Effector memory CD8-positive, alpha-beta T cell (primary cell): ENCODE data around the gene MIEF2.

Experiments used
- ATAC-seq: fragments of 150-1000 bp; cut with Tn5 transposase; replicated peaks from 2 replicates; pipeline ENCODE4 v1.10.0; 2021; ENCODE audit warnings: mild to moderate bottlenecking, moderate library complexity
- DNase-seq, 3 experiments: peaks; one replicate each; pipeline ENCODE4 v3.0.0; 2021
- H3K27ac Mint-ChIP-seq, 2 donors: one replicate each; pipeline ENCODE4 v1.8.0; 2022; ENCODE audit warnings: mild to moderate bottlenecking in 2 of 2, mixed read lengths in 2 of 2, moderate library complexity in 2 of 2
- H3K27me3 Mint-ChIP-seq, 2 donors: one replicate each; pipeline ENCODE4 v1.8.0; 2022; ENCODE audit warnings: mixed read lengths in 2 of 2
- H3K36me3 Mint-ChIP-seq: one replicate; pipeline ENCODE4 v1.8.0; 2022; ENCODE audit warnings: mild to moderate bottlenecking, moderate library complexity, mixed read lengths; ENCODE audit not compliant: insufficient read depth
- H3K4me1 Mint-ChIP-seq, 2 donors: one replicate each; pipeline ENCODE4 v1.8.0; 2022; ENCODE audit warnings: low read depth in 2 of 2, mixed read lengths in 2 of 2
- H3K4me3 Mint-ChIP-seq, 2 donors: one replicate each; pipeline ENCODE4 v1.8.0; 2022; ENCODE audit warnings: mild to moderate bottlenecking in 2 of 2, mixed read lengths in 2 of 2, moderate library complexity in 2 of 2
- H3K9me3 Mint-ChIP-seq, 2 donors: one replicate each; pipeline ENCODE4 v1.8.0; 2022; ENCODE audit warnings: mixed read lengths in 2 of 2

The MIEF2 gene

DNA sequence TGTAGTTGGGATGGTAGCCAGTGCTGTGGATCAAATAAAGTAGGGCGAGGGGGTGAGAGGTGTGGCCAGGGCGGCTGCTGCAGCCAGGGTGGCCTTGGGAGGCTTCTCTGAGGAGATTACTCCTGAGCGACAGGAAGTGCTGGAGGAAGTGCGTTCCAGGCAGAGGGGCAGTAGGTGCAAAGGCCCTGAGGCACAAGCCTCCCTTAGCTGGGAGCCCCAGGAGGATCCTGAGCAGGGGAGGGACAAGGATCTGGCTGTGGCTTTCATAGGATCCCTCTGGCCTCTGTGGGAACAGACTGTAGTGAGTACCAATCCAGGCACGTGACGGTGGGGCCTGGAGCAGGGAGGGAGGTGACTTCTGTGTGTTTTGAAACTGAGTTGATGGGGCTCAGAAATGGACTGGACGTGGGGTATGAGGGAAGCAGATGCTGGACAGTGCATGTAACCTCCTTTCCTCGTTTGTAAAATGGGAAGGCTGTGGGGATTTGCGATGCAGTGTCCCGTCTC lies 32.2 kb upstream of the MIEF2 start:
- no peaks in the 10 kb centered on the region for H3K9me3 Mint-ChIP-seq
- no peak overlapping the region for H3K27ac Mint-ChIP-seq
- H3K27me3 Mint-ChIP-seq: no peaks in the 10 kb centered on the region
- DNase-seq (no peak), ATAC-seq (no peak)
- H3K4me1 Mint-ChIP-seq: peaks cover 30 to 35% of the 10 kb centered on the region in 2 donors
- no peak overlapping the region for H3K4me3 Mint-ChIP-seq
- peaks cover 7% of the 10 kb centered on the region for H3K36me3 Mint-ChIP-seq

DNA sequence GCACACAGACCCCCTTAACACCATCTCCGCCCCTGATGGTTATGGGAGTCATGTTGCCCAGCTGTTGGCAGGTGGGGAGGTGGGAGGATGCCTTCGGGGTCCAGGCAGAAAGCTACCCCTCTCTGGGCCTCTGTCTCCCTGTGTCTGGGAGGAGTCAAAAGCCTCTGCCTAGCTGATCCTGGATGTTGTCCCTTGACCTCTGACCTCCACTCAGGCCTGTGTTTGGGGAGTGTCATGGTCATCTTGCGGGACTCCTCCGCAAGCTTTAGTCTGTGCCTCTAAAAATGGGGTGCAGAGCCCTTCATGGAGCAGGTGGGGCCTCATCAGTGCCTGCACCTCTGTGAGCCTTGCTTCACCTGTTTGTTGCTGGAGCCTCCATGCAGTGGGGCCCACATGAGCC lies 31.2 kb upstream of the MIEF2 start:
- peaks cover 30 to 35% of the 10 kb centered on the region in 2 donors for H3K4me1 Mint-ChIP-seq
- H3K27ac Mint-ChIP-seq: no peak overlapping the region
- H3K27me3 Mint-ChIP-seq: no peaks in the 10 kb centered on the region
- no peaks in the 10 kb centered on the region for H3K9me3 Mint-ChIP-seq
- peaks cover 7% of the 10 kb centered on the region for H3K36me3 Mint-ChIP-seq
- ATAC-seq (no peak), DNase-seq (no peak)
- H3K4me3 Mint-ChIP-seq: no peak overlapping the region

DNA sequence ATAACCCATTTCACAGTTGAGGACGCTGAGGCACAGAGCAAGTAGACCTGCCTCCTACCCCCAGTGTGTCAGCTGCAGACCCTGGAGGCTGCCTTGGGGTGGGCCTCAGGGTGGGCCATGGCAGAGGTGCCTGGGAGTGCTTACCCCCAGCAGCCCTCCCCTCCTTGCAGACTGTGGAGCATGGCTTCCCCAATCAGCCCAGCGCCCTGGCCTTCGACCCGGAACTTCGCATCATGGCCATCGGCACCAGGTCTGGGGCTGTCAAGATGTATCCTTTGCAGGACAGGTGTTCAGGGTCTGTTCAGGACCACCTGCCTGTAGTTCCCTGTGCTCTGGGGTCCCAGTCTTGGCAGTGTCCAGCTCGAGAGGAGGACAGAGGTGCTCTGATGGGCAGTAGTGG lies 30.7 kb upstream of the MIEF2 start:
- ATAC-seq (no peak), DNase-seq (no peak)
- Mint-ChIP-seq H3K36me3 (peaks cover 6% of the 10 kb centered on the region), H3K27ac (no peak overlapping the region), H3K4me3 (no peak overlapping the region), H3K9me3 (no peaks in the 10 kb centered on the region), H3K27me3 (no peaks in the 10 kb centered on the region), H3K4me1 (peaks cover 29 to 34% of the 10 kb centered on the region in 2 donors)

DNA sequence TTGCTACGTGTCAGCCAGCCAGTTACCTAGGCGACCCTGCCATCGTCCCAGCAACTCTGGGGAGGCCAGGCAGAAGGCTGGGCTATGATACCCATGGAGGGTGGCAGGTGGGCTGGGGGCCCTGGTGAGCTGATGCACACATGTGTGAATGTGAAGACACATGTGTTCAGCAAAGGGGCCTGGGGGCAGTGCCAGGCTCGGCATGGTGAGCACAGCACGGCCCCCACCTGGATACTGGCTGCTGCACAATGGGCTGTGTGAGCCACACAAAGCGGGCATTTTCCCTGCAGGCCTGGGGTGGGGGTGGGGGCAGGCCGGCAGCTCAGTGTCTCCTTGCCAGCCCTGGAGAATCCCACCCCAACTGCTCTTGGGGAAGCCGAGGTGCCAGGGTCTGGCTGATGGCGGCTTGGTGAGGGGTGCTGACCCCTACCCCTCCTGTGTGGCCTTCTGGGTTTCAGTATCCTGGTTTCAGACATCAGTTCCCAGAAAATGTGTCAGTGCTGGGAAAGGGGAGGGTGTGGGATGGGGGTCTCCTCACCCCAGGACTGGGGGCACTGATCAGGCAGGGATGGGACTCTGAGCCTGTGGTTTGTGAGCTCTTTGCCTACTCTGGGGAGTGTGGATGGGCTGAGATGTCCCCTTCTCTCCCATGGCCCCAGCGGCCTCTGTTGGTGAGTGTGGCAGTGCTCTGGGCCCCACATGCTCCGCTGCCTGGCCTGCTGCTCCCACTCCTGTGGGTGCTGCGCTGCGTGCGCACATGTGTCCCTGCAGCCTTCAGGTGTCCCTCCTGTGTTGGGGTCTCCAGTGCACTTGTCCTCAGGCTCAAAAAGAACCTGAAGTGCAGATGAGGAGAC lies 29.9 kb upstream of the MIEF2 start:
- Mint-ChIP-seq H3K9me3 (no peaks in the 10 kb centered on the region), H3K4me3 (no peak overlapping the region), H3K27ac (no peak overlapping the region), H3K27me3 (no peaks in the 10 kb centered on the region), H3K4me1 (peaks cover 28 to 30% of the 10 kb centered on the region in 2 donors), H3K36me3 (peaks cover 4% of the 10 kb centered on the region)
- ATAC-seq (no peak), DNase-seq (no peak)

GRCh38 chr17:18231164-18231563 lies 29.3 kb upstream of the MIEF2 start:
- H3K36me3 Mint-ChIP-seq: peaks cover 4% of the 10 kb centered on the region
- ATAC-seq (no peak), DNase-seq (no peak)
- H3K27me3 Mint-ChIP-seq: no peaks in the 10 kb centered on the region
- peaks cover 25 to 27% of the 10 kb centered on the region in 2 donors for H3K4me1 Mint-ChIP-seq
- no peak overlapping the region for H3K27ac Mint-ChIP-seq
- H3K4me3 Mint-ChIP-seq: no peak overlapping the region
- H3K9me3 Mint-ChIP-seq: no peaks in the 10 kb centered on the region

- H3K27ac Mint-ChIP-seq: no peak overlapping the region
- H3K36me3 Mint-ChIP-seq: peaks cover 16% of the 10 kb centered on the region
- H3K9me3 Mint-ChIP-seq: no peaks in the 10 kb centered on the region
- no peak for DNase-seq
- H3K27me3 Mint-ChIP-seq: no peaks in the 10 kb centered on the region
- H3K4me1 Mint-ChIP-seq: peaks cover under 1 to 2% of the 10 kb centered on the region in 2 donors
- no peak for ATAC-seq
- H3K4me3 Mint-ChIP-seq: no peak overlapping the region
These were observed 26.5 kb upstream of the MIEF2 start for GRCh38 chr17:18233803-18234518.

DNA sequence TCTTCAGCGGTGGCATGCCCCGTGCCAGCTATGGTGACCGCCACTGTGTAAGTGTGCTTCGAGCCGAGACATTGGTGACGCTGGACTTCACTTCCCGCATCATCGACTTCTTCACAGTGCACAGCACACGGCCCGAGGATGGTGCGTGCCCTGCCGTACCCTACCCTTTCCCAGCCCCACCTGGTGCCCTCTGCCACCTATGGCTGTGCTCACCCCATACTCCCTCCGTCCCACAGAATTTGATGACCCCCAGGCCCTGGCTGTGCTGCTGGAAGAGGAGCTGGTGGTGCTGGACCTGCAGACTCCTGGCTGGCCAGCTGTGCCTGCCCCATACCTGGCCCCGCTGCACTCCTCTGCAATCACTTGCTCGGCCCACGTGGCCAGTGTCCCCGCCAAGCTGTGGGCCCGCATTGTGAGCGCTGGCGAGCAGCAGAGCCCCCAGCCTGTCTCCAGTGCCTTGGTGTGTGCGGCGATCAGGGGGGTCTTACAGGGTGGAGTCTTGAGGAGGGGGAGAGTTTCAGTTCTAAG lies 25.5 kb upstream of the MIEF2 start:
- H3K4me3 Mint-ChIP-seq: no peak overlapping the region
- DNase-seq: no peak
- peaks cover 0 to 1% of the 10 kb centered on the region in 2 donors for H3K4me1 Mint-ChIP-seq
- peaks cover 12% of the 10 kb centered on the region for H3K36me3 Mint-ChIP-seq
- peak overlapping the region in 1 of 2 donors; percentile 49 for H3K27ac Mint-ChIP-seq
- no peaks in the 10 kb centered on the region for H3K27me3 Mint-ChIP-seq
- no peak for ATAC-seq
- no peaks in the 10 kb centered on the region for H3K9me3 Mint-ChIP-seq

DNA sequence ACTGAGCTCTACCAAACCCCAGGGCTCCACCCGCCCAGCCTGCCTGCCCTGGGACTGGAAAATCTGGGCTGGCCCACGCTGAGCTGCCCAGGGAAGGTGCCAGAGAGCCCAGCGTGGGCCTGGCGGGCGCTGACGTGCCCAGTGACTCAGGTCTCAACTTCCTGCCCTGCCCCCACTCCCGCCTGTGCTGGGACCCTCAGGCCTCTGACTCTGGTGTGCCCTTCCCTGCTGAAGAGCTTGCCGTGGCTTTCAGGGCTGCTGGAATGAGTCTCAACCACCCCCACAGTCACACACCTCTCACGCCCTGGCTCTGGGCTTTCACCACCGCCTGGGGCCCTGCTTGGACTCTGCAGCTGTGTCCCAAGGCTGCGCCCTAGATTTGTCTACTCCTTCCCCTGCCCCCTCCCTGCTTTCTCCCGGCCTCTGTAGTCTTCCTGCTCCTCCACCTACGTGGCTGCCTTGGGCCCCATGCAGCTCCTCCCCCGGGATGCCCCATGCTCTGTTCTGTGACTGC lies 24.7 kb upstream of the MIEF2 start:
- H3K9me3 Mint-ChIP-seq: no peaks in the 10 kb centered on the region

GRCh38 chr17:18236494-18236893 lies 24.0 kb upstream of the MIEF2 start:
- Mint-ChIP-seq H3K27ac (peak overlapping the region in 1 of 2 donors; percentile 81), H3K36me3 (peaks cover 12% of the 10 kb centered on the region), H3K9me3 (no peaks in the 10 kb centered on the region), H3K4me3 (no peak overlapping the region), H3K4me1 (peaks cover 0 to 1% of the 10 kb centered on the region in 2 donors), H3K27me3 (no peaks in the 10 kb centered on the region)
- DNase-seq (no peak), ATAC-seq (no peak)

More for the DNA sequence above, 24.7 kb upstream of the MIEF2 start:
- ATAC-seq: no peak
- Mint-ChIP-seq H3K27me3 (no peaks in the 10 kb centered on the region), H3K27ac (peak overlapping the region in 1 of 2 donors; percentile 49), H3K36me3 (peaks cover 12% of the 10 kb centered on the region), H3K4me3 (no peak overlapping the region), H3K4me1 (peaks cover 0 to 1% of the 10 kb centered on the region in 2 donors)
- DNase-seq: no peak

- Mint-ChIP-seq H3K4me1 (peaks cover 0 to 1% of the 10 kb centered on the region in 2 donors), H3K4me3 (no peak overlapping the region), H3K27ac (no peak overlapping the region), H3K9me3 (no peaks in the 10 kb centered on the region), H3K27me3 (no peaks in the 10 kb centered on the region), H3K36me3 (peaks cover 14% of the 10 kb centered on the region)
- ATAC-seq: no peak
- no peak for DNase-seq
These were observed 23.0 kb upstream of the MIEF2 start for GRCh38 chr17:18237461-18237860.

GRCh38 chr17:18238299-18238698 lies 22.2 kb upstream of the MIEF2 start:
- DNase-seq: no peak
- no peak overlapping the region for H3K4me3 Mint-ChIP-seq
- ATAC-seq: no peak
- peaks cover 18% of the 10 kb centered on the region for H3K36me3 Mint-ChIP-seq
- peaks cover 0 to 1% of the 10 kb centered on the region in 2 donors for H3K4me1 Mint-ChIP-seq
- no peaks in the 10 kb centered on the region for H3K9me3 Mint-ChIP-seq
- no peaks in the 10 kb centered on the region for H3K27me3 Mint-ChIP-seq
- H3K27ac Mint-ChIP-seq: no peak overlapping the region

GRCh38 chr17:18240449-18240848 lies 20.0 kb upstream of the MIEF2 start:
- Mint-ChIP-seq H3K4me1 (no peaks in the 10 kb centered on the region), H3K27ac (peak overlapping the region in 1 of 2 donors; percentile 82), H3K36me3 (peaks cover 28% of the 10 kb centered on the region), H3K4me3 (no peak overlapping the region), H3K9me3 (no peaks in the 10 kb centered on the region), H3K27me3 (no peaks in the 10 kb centered on the region)
- ATAC-seq (no peak), DNase-seq (no peak)

GRCh38 chr17:18241229-18241871 lies 19.1 kb upstream of the MIEF2 start:
- H3K27ac Mint-ChIP-seq: peak overlapping the region in 1 of 2 donors; percentile 20
- no peaks in the 10 kb centered on the region for H3K9me3 Mint-ChIP-seq

More at GRCh38 chr17:18241229-18241871, 19.1 kb upstream of the MIEF2 start:
- Mint-ChIP-seq H3K27me3 (no peaks in the 10 kb centered on the region), H3K4me1 (no peaks in the 10 kb centered on the region), H3K4me3 (no peak overlapping the region), H3K36me3 (peaks cover 33% of the 10 kb centered on the region)
- ATAC-seq (no peak), DNase-seq (no peak)
